Measurements from ENCODE around the gene EPHA4.

- no peak for TF ChIP-seq GATA2 (IDR thresholded peaks at IDR 0.05; ENCODE audit: low read depth, low read length)
- no peak for TF ChIP-seq GATA3 (IDR thresholded peaks at IDR 0.05; ENCODE audit: low read depth, low read length)
Measured at GRCh38 chr2:221561770-221562169, 10.3 kb downstream of the EPHA4 start.
